ENCODE measurements around the gene PPM1E.

PPM1E gene

GRCh38 chr17:59011975-59012374 lies 256.3 kb downstream of the PPM1E start:
- TF ChIP-seq CTCF (IDR thresholded peaks at IDR 0.05; ENCODE audit: insufficient read depth, low read length, missing control alignments): no peak
- DNase-seq (ENCODE audit: low read depth, low spot score): no peak
- CTCF ChIA-PET: interaction anchor here (2.6 to 10.8 kb wide), 2 partner anchors 299 to 302 kb away, joined by 7 to 184 read pairs; no protein-coding TSS in a partner anchor
- POLR2A ChIA-PET: no interaction called here
- H3K4me3 ChIP-seq (ENCODE audit: low read depth, low read length): no peak overlapping the region

- ChIA-PET CTCF (interaction anchor here (1.3 to 1.8 kb wide), 2 partner anchors 10 to 13 kb away, joined by 3 to 6 read pairs; no protein-coding TSS in a partner anchor), POLR2A (no interaction called here)
- TF ChIP-seq CTCF (IDR thresholded peaks at IDR 0.05; ENCODE audit: insufficient read depth, low read length, missing control alignments): no peak
- no peak for DNase-seq (ENCODE audit: low read depth, low spot score)
- no peak overlapping the region for H3K4me3 ChIP-seq (ENCODE audit: low read depth, low read length)
Measured at GRCh38 chr17:59018019-59018418, 262.4 kb downstream of the PPM1E start.

GRCh38 chr17:59024916-59025315 lies 269.3 kb downstream of the PPM1E start:
- no peak for TF ChIP-seq CTCF (IDR thresholded peaks at IDR 0.05; ENCODE audit: insufficient read depth, low read length, missing control alignments)
- CTCF ChIA-PET: no interaction called here
- POLR2A ChIA-PET: no interaction called here
- no peak for DNase-seq (ENCODE audit: low read depth, low spot score)
- no peak overlapping the region for H3K4me3 ChIP-seq (ENCODE audit: low read depth, low read length)

- CTCF ChIA-PET: interaction anchor here (0.6 kb wide), 1 partner anchor 70 kb away, joined by 3 read pairs; no protein-coding TSS in a partner anchor
- no peak for TF ChIP-seq CTCF (IDR thresholded peaks at IDR 0.05; ENCODE audit: insufficient read depth, low read length, missing control alignments)
- H3K4me3 ChIP-seq (ENCODE audit: low read depth, low read length): no peak overlapping the region
- POLR2A ChIA-PET: no interaction called here
- no peak for DNase-seq (ENCODE audit: low read depth, low spot score)
Measured at GRCh38 chr17:59026176-59026939, 270.7 kb downstream of the PPM1E start.

GRCh38 chr17:59027750-59028149 lies 272.1 kb downstream of the PPM1E start:
- ChIA-PET CTCF (no interaction called here), POLR2A (no interaction called here)
- no peak overlapping the region for H3K4me3 ChIP-seq (ENCODE audit: low read depth, low read length)
- TF ChIP-seq CTCF (IDR thresholded peaks at IDR 0.05; ENCODE audit: insufficient read depth, low read length, missing control alignments): no peak
- DNase-seq (ENCODE audit: low read depth, low spot score): no peak

- DNase-seq (ENCODE audit: low read depth, low spot score): no peak
- POLR2A ChIA-PET: no interaction called here
- no peak overlapping the region for H3K4me3 ChIP-seq (ENCODE audit: low read depth, low read length)
- TF ChIP-seq CTCF (IDR thresholded peaks at IDR 0.05; ENCODE audit: insufficient read depth, low read length, missing control alignments): no peak
- CTCF ChIA-PET: no interaction called here
Measured at GRCh38 chr17:59028328-59028727, 272.7 kb downstream of the PPM1E start.
